Astrocyte (in vitro differentiated cells and primary cell): ENCODE measurements around the gene ZNF618.
"Not testable (repeated sequence)": the region's sequence is repeated elsewhere in the genome, so short reads cannot be mapped to it uniquely, and the experiment has no call there.

ENCODE experiments used
- EZH2 ChIP-seq: IDR thresholded peaks from 2 replicates; pipeline ENCODE4 v1.6.1; 2012; ENCODE audit warnings: mild to moderate bottlenecking, low read length, inconsistent platforms; ENCODE audit not compliant: insufficient read depth
- TF ChIP-seq, protein P1 (sequence below): IDR thresholded peaks from 2 replicates; pipeline ENCODE4 v1.5.1; 2011; ENCODE audit warnings: low read depth, mild to moderate bottlenecking, inconsistent platforms, low read length, moderate library complexity; ENCODE audit not compliant: insufficient read depth

DNA sequence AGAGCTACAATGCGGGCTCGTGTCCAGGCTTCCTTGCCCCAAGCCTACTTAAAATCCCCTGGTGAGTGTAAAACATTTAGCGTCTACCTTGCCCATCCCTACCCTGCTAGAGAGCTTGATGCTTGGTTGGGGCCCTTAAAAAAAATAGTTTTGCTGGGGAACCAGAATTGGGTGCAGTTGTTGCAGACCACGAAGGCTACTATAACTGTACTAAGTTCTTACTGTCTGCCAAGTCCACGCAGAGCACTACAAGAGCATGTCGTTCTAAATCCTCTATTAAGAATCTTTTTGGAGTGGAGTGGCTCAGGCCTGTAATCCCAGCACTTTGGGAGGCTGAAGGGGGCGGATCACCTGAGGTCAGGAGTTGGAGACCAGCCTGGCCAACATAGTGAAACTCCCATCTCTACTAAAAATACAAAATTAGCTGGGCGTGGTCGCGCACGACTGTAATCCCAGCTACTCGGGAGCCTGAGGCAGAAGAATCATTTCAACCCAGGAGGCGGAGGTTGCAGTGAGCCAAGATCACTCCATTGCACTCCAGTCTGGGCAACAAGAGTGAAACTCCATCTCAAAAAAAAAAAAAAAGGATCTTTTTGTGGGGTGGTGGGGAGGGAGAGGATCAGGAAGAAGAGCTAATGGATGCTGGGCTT lies 206.8 kb downstream of the ZNF618 start:
- TF ChIP-seq, protein P1, sequence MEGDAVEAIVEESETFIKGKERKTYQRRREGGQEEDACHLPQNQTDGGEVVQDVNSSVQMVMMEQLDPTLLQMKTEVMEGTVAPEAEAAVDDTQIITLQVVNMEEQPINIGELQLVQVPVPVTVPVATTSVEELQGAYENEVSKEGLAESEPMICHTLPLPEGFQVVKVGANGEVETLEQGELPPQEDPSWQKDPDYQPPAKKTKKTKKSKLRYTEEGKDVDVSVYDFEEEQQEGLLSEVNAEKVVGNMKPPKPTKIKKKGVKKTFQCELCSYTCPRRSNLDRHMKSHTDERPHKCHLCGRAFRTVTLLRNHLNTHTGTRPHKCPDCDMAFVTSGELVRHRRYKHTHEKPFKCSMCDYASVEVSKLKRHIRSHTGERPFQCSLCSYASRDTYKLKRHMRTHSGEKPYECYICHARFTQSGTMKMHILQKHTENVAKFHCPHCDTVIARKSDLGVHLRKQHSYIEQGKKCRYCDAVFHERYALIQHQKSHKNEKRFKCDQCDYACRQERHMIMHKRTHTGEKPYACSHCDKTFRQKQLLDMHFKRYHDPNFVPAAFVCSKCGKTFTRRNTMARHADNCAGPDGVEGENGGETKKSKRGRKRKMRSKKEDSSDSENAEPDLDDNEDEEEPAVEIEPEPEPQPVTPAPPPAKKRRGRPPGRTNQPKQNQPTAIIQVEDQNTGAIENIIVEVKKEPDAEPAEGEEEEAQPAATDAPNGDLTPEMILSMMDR = not testable (repeated sequence)
- TF ChIP-seq EZH2 = not testable (repeated sequence)
